GM06990 (cell line): ENCODE data around the gene PLXNA3.
"Not testable (repeated sequence)": the region's sequence is repeated elsewhere in the genome, so short reads cannot be mapped to it uniquely, and the experiment has no call there.

Experiments
- DNase-seq: peaks from one replicate; pipeline ENCODE4 v3.0.0-alpha.2; 2011; ENCODE audit not compliant: insufficient read length; ENCODE audit errors: extremely low read depth
- H3K27me3 ChIP-seq: replicated peaks from 2 replicates; pipeline ENCODE4 v1.6.0; 2011; ENCODE audit warnings: low read length; ENCODE audit not compliant: control insufficient read depth, insufficient read depth
- H3K36me3 ChIP-seq: 2 replicates; pipeline ENCODE4 v1.5.1; 2011; ENCODE audit warnings: low read length; ENCODE audit not compliant: control insufficient read depth, insufficient read depth
- H3K4me3 ChIP-seq: replicated peaks from 2 replicates; pipeline ENCODE4 v1.5.1; 2011; ENCODE audit warnings: low read depth, mild to moderate bottlenecking, control low read depth, low read length
- CTCF ChIP-seq: IDR thresholded peaks from 2 replicates; pipeline ENCODE4 v1.5.1; 2011; ENCODE audit warnings: low read length, control low read depth, mild to moderate bottlenecking, inconsistent platforms; ENCODE audit not compliant: insufficient read depth, poor library complexity, severe bottlenecking

Gene PLXNA3

GRCh38 chrX:154495472-154495922 lies 37.4 kb downstream of the PLXNA3 start:
- no peak for DNase-seq
- Histone ChIP-seq H3K4me3 (no peak overlapping the region), H3K36me3 (no peaks in the 10 kb centered on the region), H3K27me3 (no peaks in the 10 kb centered on the region)
- no peak for TF ChIP-seq CTCF

- not testable (repeated sequence) for H3K36me3 ChIP-seq, H3K4me3 ChIP-seq, H3K27me3 ChIP-seq, DNase-seq
These were observed 38.6 kb downstream of the PLXNA3 start for GRCh38 chrX:154496591-154497137.

- H3K36me3 ChIP-seq, H3K4me3 ChIP-seq, DNase-seq, H3K27me3 ChIP-seq: not testable (repeated sequence)
These were observed 43.3 kb downstream of the PLXNA3 start for GRCh38 chrX:154501423-154501822.

GRCh38 chrX:154502098-154502497 lies 44.0 kb downstream of the PLXNA3 start:
- no peak overlapping the region for H3K4me3 ChIP-seq
- DNase-seq, result no peak
- H3K36me3 ChIP-seq, result no peaks in the 10 kb centered on the region; the same call in 1 of the 2 replicates
- H3K27me3 ChIP-seq, result no peaks in the 10 kb centered on the region
- TF ChIP-seq CTCF, result no peak

GRCh38 chrX:154502989-154503388 lies 44.9 kb downstream of the PLXNA3 start:
- Histone ChIP-seq H3K36me3 (no peaks in the 10 kb centered on the region; the same call in 1 of the 2 replicates), H3K4me3 (no peak overlapping the region), H3K27me3 (no peaks in the 10 kb centered on the region)
- TF ChIP-seq CTCF, result no peak
- no peak for DNase-seq

GRCh38 chrX:154505734-154506133 lies 47.7 kb downstream of the PLXNA3 start:
- H3K36me3 ChIP-seq, result no peaks in the 10 kb centered on the region; the same call in 1 of the 2 replicates
- no peak for TF ChIP-seq CTCF
- H3K4me3 ChIP-seq, result no peak overlapping the region
- no peaks in the 10 kb centered on the region for H3K27me3 ChIP-seq
- no peak for DNase-seq
